GM18861 (cell line): ENCODE measurements around the gene GIMAP8.
"Not testable (repeated sequence)": the region's sequence is repeated elsewhere in the genome, so short reads cannot be mapped to it uniquely, and the experiment has no call there.

Experiments used
- ATAC-seq: cut with Tn5 transposase; IDR thresholded peaks from one replicate; pipeline ENCODE4 v1.9.1; 2021; ENCODE audit not compliant: unreplicated experiment

The GIMAP8 gene

GRCh38 chr7:150434240-150434639 lies 16.2 kb upstream of the GIMAP8 start:
- ATAC-seq: no peak

GRCh38 chr7:150435047-150435389 lies 15.4 kb upstream of the GIMAP8 start:
- ATAC-seq: no peak

GRCh38 chr7:150435390-150436073 lies 14.9 kb upstream of the GIMAP8 start:
- ATAC-seq: peak; percentile 89

GRCh38 chr7:150439967-150440366 lies 10.5 kb upstream of the GIMAP8 start:
- no peak for ATAC-seq

GRCh38 chr7:150441524-150441923 lies 8.9 kb upstream of the GIMAP8 start:
- ATAC-seq: no peak

- ATAC-seq: no peak
Observed at GRCh38 chr7:150442811-150443210, 7.6 kb upstream of the GIMAP8 start.

- ATAC-seq: no peak
Observed at GRCh38 chr7:150443793-150444540, 6.5 kb upstream of the GIMAP8 start.

- ATAC-seq: no peak
Observed at GRCh38 chr7:150444674-150445365, 5.6 kb upstream of the GIMAP8 start.

- no peak for ATAC-seq
Observed at GRCh38 chr7:150446288-150446938, 4.0 kb upstream of the GIMAP8 start.

GRCh38 chr7:150447966-150448788 lies 2.3 kb upstream of the GIMAP8 start:
- ATAC-seq: no peak

- peak; percentile 51 for ATAC-seq
Observed at GRCh38 chr7:150448789-150449147, 1.7 kb upstream of the GIMAP8 start.

- no peak for ATAC-seq
Observed at GRCh38 chr7:150449206-150449952, 1.1 kb upstream of the GIMAP8 start.

- no peak for ATAC-seq
Observed at GRCh38 chr7:150451097-150451793, 815 bp downstream of the GIMAP8 start.

GRCh38 chr7:150451833-150452461 lies 1.5 kb downstream of the GIMAP8 start:
- ATAC-seq: no peak

GRCh38 chr7:150453181-150453580 lies 2.8 kb downstream of the GIMAP8 start:
- ATAC-seq: no peak

GRCh38 chr7:150453892-150454291 lies 3.5 kb downstream of the GIMAP8 start:
- no peak for ATAC-seq

GRCh38 chr7:150457064-150457463 lies 6.6 kb downstream of the GIMAP8 start:
- not testable (repeated sequence) for ATAC-seq

GRCh38 chr7:150458235-150458634 lies 7.8 kb downstream of the GIMAP8 start:
- no peak for ATAC-seq

GRCh38 chr7:150458756-150459155 lies 8.3 kb downstream of the GIMAP8 start:
- ATAC-seq: no peak
